Fibroblast of mammary gland (primary cell): ENCODE results near the gene SEC24D.

ENCODE experiments used
- DNase-seq: peaks from one replicate; pipeline ENCODE4 v3.0.0-alpha.2; 2010; ENCODE audit warnings: low read depth
- H3K4me3 ChIP-seq: 2 replicates; pipeline ENCODE4 v1.5.1; 2011; ENCODE audit warnings: low read depth, mild to moderate bottlenecking, low read length, moderate library complexity; ENCODE audit not compliant: control insufficient read depth
- CTCF ChIP-seq: conservative IDR thresholded peaks from 2 replicates; pipeline ENCODE4 v1.5.1; 2011; ENCODE audit warnings: low read depth, low read length, inconsistent platforms; ENCODE audit not compliant: control insufficient read depth, insufficient read depth

SEC24D gene

GRCh38 chr4:118767109-118767508 lies 68.8 kb downstream of the SEC24D start:
- no peak overlapping the region for H3K4me3 ChIP-seq
- DNase-seq = no peak
- no peak for TF ChIP-seq CTCF

DNA sequence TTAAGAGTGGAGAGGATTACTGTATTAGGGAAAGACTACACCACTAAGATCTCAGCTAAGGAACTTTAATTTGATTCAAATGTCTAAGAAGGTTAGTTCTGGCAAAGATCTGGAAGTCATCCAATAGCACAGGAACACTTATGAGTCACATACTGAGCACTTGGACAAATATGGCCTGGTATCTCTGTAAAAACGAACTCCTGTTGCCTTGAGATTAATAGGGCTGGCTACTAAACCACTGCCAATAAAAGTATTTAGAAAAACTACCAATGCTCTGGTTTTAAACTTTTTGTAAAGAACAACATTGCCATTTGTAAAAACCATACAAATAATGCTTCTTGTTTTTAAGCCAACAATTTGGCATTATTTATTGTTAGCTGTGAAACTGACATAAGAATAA lies 70.5 kb downstream of the SEC24D start:
- DNase-seq = peak; percentile 99
- no peak for TF ChIP-seq CTCF
- no peak overlapping the region for H3K4me3 ChIP-seq

- DNase-seq = no peak
- no peak for TF ChIP-seq CTCF
- H3K4me3 ChIP-seq = no peak overlapping the region
These were observed 73.0 kb downstream of the SEC24D start for GRCh38 chr4:118762730-118763477.

GRCh38 chr4:118762155-118762554 lies 73.8 kb downstream of the SEC24D start:
- no peak overlapping the region for H3K4me3 ChIP-seq
- DNase-seq = no peak
- no peak for TF ChIP-seq CTCF

GRCh38 chr4:118761397-118762016 lies 74.4 kb downstream of the SEC24D start:
- DNase-seq = no peak
- no peak overlapping the region for H3K4me3 ChIP-seq
- no peak for TF ChIP-seq CTCF

- no peak for TF ChIP-seq CTCF
- no peak for DNase-seq
- no peak overlapping the region for H3K4me3 ChIP-seq
These were observed 75.4 kb downstream of the SEC24D start for GRCh38 chr4:118760493-118760892.
